Panc1 (cell line): ENCODE measurements around the gene PGRMC2. TPM values are rescaled to one million over a fixed set of nuclear protein-coding genes. Genes with fewer than 3 reads are reported as not detected.
A peak's percentile ranks its signal among the peaks of the same experiment; 100 is the strongest.

Experiments
- ATAC-seq: fragments of 200-7000 bp; cut with Tn5 transposase; 2 replicates; pipeline ENCODE4 v1.9.1; 2020; ENCODE audit warnings: mild to moderate bottlenecking, moderate library complexity
- BruUV-seq: library from RNA; stranded (reverse); fragments of 400-500 nt; replicated peaks from 2 replicates; lab custom pipeline; 2021; lab: Mats Ljungman, UMichigan
- CTCF ChIA-PET: fragments of 300-600 bp; sonication (Branson Sonifier 250); formaldehyde crosslinking; loops from one replicate; lab custom pipeline; 2022; ENCODE audit warnings: antibody characterized with exemption; lab: Charles Lee
- POLR2A ChIA-PET: fragments of 300-600 bp; sonication (Branson Sonifier 250); formaldehyde crosslinking; loops from one replicate; lab custom pipeline; 2022; ENCODE audit warnings: antibody characterized with exemption; lab: Charles Lee
- DNase-seq: peaks from one replicate; pipeline ENCODE4 v3.0.0-alpha.2; 2010; ENCODE audit warnings: low read depth, low spot score
- H3K27ac ChIP-seq: 2 replicates; pipeline ENCODE4 v1.5.1; 2011; ENCODE audit warnings: mild to moderate bottlenecking, low read length, inconsistent platforms
- H3K27me3 ChIP-seq: fragments of 200-500 bp; sonication (Bioruptor generic); 2 replicates; pipeline ENCODE4 v1.6.0; 2014; ENCODE audit warnings: low read length, inconsistent platforms; ENCODE audit not compliant: control insufficient read depth, insufficient read depth
- H3K36me3 ChIP-seq: fragments of 200-500 bp; sonication (Bioruptor generic); 2 replicates; pipeline ENCODE4 v1.5.1; 2014; ENCODE audit warnings: inconsistent platforms, mild to moderate bottlenecking, low read length, moderate library complexity; ENCODE audit not compliant: control insufficient read depth, insufficient read depth
- H3K4me1 ChIP-seq: 2 replicates; pipeline ENCODE4 v1.5.1; 2011; ENCODE audit warnings: inconsistent platforms, mild to moderate bottlenecking, low read length, moderate library complexity; ENCODE audit not compliant: control insufficient read depth, insufficient read depth
- H3K4me3 ChIP-seq, 2 experiments: 2 replicates each; pipeline ENCODE4 v1.5.1; 2011 to 2012; ENCODE audit warnings: low read depth in 2 of 2, low read length in 2 of 2, mild to moderate bottlenecking in 2 of 2, inconsistent platforms in 1 of 2, moderate library complexity in 1 of 2
- H3K9me3 ChIP-seq: fragments of 200-500 bp; sonication (Bioruptor generic); 2 replicates; pipeline ENCODE4 v1.5.1; 2014; ENCODE audit warnings: low read depth, mild to moderate bottlenecking, inconsistent platforms, low read length, moderate library complexity; ENCODE audit not compliant: control insufficient read depth, insufficient read depth
- POLR2AphosphoS5 ChIP-seq: IDR thresholded peaks from 2 replicates; pipeline ENCODE4 v1.6.1; 2012; ENCODE audit warnings: mild to moderate bottlenecking, low read depth, low read length, moderate library complexity
- SIN3A ChIP-seq: IDR thresholded peaks from 2 replicates; pipeline ENCODE4 v1.6.1; 2012; ENCODE audit warnings: low read depth, mild to moderate bottlenecking, low read length, moderate library complexity, borderline replicate concordance; ENCODE audit not compliant: insufficient read depth
- TCF7L2 ChIP-seq: IDR thresholded peaks from 2 replicates; pipeline ENCODE4 v1.6.1; 2011; ENCODE audit warnings: mild to moderate bottlenecking, low read depth, low read length, inconsistent platforms
- in situ Hi-C: cut with HindIII; loops from 2 replicates; pipeline ENCODE4 v1.10.0; 2016; ENCODE audit warnings: low sequenced_read_pairs, low pct_unique_long_range_greater_than_20kb
- intact Hi-C: fragments of 100-400 bp; cut with micrococcal nuclease; formaldehyde crosslinking; loops from one replicate; pipeline ENCODE4 v1.10.0; 2022; ENCODE audit not compliant: unreplicated experiment
- total RNA-seq: library from RNA; stranded (reverse); gene quantifications from one replicate; pipeline ENCODE4 v1.2.1, GENCODE V29; 2021; ENCODE audit not compliant: unreplicated experiment
- TF ChIP-seq, protein P1 (sequence below), 2 experiments: IDR thresholded peaks; 2 replicates each; pipeline ENCODE4 v1.6.1; 2011 to 2012; ENCODE audit warnings: low read depth in 2 of 2, control low read depth in 1 of 2, low read length in 1 of 2, mild to moderate bottlenecking in 1 of 2, moderate library complexity in 1 of 2; ENCODE audit not compliant: insufficient read depth in 1 of 2
- TF ChIP-seq, protein P2 (sequence below): fragments of 450-650 bp; IDR thresholded peaks from 2 replicates; pipeline ENCODE4 v1.5.1; 2017; ENCODE audit warnings: mild to moderate bottlenecking

The PGRMC2 gene
- total RNA-seq, 1 experiment from 2014 or later = 47.6 TPM

DNA sequence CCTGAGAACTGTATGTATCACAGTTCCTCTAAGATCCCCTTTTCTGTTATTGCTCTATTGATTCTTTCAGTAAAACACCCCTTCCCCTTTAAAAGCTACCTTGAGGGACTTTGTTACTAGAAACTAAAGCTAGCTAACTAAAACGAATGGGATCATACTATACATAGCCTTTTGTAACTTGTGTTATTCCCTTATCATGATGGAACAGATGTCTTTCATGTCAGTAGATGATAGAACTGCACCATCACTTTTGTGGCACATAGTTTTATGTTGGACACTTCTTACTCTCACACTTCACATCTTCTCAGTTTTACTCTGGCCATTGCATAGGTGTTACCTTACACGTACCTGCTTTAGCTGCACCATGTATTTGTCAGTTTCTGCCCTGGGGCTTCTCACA is 46.6 kb upstream of the PGRMC2 start:
- in situ Hi-C loops = no loop called here
- DNase-seq (no peak), ATAC-seq (no peak)
- Histone ChIP-seq H3K4me3 (no peak overlapping the region), H3K36me3 (no peaks in the 10 kb centered on the region), H3K9me3 (no peaks in the 10 kb centered on the region), H3K4me1 (no peaks in the 10 kb centered on the region), H3K27ac (no peak overlapping the region), H3K27me3 (no peaks in the 10 kb centered on the region)
- no TSS peak for BruUV-seq
- intact Hi-C loops = no loop called here
- CTCF ChIA-PET = no interaction called here
- no peak for TF ChIP-seq TCF7L2
- no peak for TF ChIP-seq POLR2AphosphoS5
- TF ChIP-seq, protein P1, sequence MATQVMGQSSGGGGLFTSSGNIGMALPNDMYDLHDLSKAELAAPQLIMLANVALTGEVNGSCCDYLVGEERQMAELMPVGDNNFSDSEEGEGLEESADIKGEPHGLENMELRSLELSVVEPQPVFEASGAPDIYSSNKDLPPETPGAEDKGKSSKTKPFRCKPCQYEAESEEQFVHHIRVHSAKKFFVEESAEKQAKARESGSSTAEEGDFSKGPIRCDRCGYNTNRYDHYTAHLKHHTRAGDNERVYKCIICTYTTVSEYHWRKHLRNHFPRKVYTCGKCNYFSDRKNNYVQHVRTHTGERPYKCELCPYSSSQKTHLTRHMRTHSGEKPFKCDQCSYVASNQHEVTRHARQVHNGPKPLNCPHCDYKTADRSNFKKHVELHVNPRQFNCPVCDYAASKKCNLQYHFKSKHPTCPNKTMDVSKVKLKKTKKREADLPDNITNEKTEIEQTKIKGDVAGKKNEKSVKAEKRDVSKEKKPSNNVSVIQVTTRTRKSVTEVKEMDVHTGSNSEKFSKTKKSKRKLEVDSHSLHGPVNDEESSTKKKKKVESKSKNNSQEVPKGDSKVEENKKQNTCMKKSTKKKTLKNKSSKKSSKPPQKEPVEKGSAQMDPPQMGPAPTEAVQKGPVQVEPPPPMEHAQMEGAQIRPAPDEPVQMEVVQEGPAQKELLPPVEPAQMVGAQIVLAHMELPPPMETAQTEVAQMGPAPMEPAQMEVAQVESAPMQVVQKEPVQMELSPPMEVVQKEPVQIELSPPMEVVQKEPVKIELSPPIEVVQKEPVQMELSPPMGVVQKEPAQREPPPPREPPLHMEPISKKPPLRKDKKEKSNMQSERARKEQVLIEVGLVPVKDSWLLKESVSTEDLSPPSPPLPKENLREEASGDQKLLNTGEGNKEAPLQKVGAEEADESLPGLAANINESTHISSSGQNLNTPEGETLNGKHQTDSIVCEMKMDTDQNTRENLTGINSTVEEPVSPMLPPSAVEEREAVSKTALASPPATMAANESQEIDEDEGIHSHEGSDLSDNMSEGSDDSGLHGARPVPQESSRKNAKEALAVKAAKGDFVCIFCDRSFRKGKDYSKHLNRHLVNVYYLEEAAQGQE (IDR thresholded peaks at IDR 0.05; ENCODE audit: insufficient read depth in 1 of 2, low read depth in 2 of 2, low read length in 1 of 2) = no peak
- POLR2A ChIA-PET = no interaction called here

DNA sequence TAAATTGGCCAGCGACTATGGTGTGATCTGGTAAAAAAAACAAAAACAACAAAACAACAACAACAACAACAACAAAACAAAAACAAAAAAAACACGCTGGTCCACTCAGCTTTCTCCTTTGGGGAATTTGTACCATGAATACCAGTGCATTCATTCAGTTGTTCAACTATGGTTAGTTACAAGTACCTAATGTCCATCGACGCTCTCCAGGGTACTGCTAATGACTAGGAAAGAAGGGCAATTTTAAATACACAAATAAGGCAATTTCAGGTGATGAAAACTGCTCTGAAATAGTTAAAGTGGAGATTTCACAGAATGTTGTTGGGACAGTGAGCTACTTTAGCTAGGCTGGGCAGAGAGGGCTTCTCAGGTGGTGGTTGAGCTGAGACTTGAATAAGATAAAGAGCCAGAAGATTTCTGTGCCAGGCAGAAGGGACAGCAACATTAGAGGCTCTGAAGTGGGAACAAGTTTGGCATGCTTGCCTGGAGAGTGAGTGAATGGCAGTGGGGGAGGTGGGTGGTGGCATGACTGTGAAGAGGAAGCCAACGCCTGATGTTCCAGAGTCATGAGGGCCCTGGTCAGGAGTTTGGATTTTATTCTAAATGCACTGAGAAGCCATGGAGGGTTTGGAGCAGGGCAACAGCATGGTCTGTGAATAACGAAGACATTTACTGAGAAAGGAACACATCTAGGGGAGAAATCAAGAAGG is 45.9 kb upstream of the PGRMC2 start:
- Histone ChIP-seq H3K27ac (no peak overlapping the region), H3K4me1 (no peaks in the 10 kb centered on the region), H3K36me3 (no peaks in the 10 kb centered on the region), H3K27me3 (no peaks in the 10 kb centered on the region), H3K9me3 (no peaks in the 10 kb centered on the region), H3K4me3 (no peak overlapping the region)
- DNase-seq = no peak
- CTCF ChIA-PET = no interaction called here
- in situ Hi-C loops = no loop called here
- no peak for ATAC-seq
- POLR2A ChIA-PET = no interaction called here
- no TSS peak for BruUV-seq
- no peak for TF ChIP-seq SIN3A
- TF ChIP-seq, protein P1 (IDR thresholded peaks at IDR 0.05; ENCODE audit: insufficient read depth in 1 of 2, low read depth in 2 of 2, low read length in 1 of 2) = peak in 1 of 2 experiments; percentile 69; a peak in 2 of 4 replicates
- intact Hi-C loops = no loop called here

DNA sequence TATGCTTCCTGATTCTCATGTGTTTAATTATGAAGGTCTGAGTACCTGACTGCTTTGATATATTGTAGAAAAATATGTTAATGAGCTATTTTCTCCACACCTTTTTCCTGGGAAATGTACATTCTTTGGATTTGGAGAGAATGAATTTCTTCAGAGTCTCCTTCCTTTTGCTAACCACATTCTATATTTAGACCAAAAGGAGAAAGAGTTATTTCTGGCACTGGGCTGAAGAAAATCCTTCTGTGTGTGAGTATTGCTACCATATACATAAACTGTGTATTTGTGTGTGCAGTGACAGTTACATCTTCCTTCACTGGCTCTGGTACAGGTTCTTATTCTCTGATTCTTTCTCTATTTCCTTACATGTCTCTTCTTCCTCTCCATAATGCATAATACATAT is 44.5 kb upstream of the PGRMC2 start:
- POLR2A ChIA-PET = no interaction called here
- Histone ChIP-seq H3K4me3 (no peak overlapping the region), H3K4me1 (no peaks in the 10 kb centered on the region), H3K27ac (no peak overlapping the region), H3K36me3 (no peaks in the 10 kb centered on the region), H3K9me3 (no peaks in the 10 kb centered on the region), H3K27me3 (no peaks in the 10 kb centered on the region)
- CTCF ChIA-PET = no interaction called here
- no TSS peak for BruUV-seq
- intact Hi-C loops = no loop called here
- no peak for TF ChIP-seq TCF7L2
- TF ChIP-seq, protein P1 (IDR thresholded peaks at IDR 0.05; ENCODE audit: insufficient read depth in 1 of 2, low read depth in 2 of 2, low read length in 1 of 2) = no peak
- TF ChIP-seq, protein P2, sequence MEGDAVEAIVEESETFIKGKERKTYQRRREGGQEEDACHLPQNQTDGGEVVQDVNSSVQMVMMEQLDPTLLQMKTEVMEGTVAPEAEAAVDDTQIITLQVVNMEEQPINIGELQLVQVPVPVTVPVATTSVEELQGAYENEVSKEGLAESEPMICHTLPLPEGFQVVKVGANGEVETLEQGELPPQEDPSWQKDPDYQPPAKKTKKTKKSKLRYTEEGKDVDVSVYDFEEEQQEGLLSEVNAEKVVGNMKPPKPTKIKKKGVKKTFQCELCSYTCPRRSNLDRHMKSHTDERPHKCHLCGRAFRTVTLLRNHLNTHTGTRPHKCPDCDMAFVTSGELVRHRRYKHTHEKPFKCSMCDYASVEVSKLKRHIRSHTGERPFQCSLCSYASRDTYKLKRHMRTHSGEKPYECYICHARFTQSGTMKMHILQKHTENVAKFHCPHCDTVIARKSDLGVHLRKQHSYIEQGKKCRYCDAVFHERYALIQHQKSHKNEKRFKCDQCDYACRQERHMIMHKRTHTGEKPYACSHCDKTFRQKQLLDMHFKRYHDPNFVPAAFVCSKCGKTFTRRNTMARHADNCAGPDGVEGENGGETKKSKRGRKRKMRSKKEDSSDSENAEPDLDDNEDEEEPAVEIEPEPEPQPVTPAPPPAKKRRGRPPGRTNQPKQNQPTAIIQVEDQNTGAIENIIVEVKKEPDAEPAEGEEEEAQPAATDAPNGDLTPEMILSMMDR = no peak
- no peak for TF ChIP-seq POLR2AphosphoS5
- TF ChIP-seq SIN3A = no peak
- ATAC-seq (no peak), DNase-seq (no peak)
- in situ Hi-C loops = no loop called here
